GM12878 (cell line): ENCODE measurements around the gene SVEP1. TPM values are rescaled to one million over a fixed set of nuclear protein-coding genes. Genes with fewer than 3 reads are reported as not detected.

ENCODE experiments used
- ATAC-seq: fragments of 200-7000 bp; cut with Tn5 transposase; 3 replicates; pipeline ENCODE4 v1.9.1; 2020; ENCODE audit warnings: mild to moderate bottlenecking, moderate library complexity
- BruUV-seq: library from RNA; stranded (reverse); fragments of 400-500 nt; replicated peaks from 2 replicates; lab custom pipeline; 2021; lab: Mats Ljungman, UMichigan
- CTCF ChIA-PET: fragments of 300-600 bp; sonication (Branson Sonifier 250); formaldehyde crosslinking; extraction: SDS; loops from one replicate; lab custom pipeline; 2021; ENCODE audit warnings: inconsistent platforms; lab: Yijun Ruan, JAX
- POLR2A ChIA-PET: fragments of 350-600 bp; formaldehyde crosslinking; extraction: SDS; loops from one replicate; lab custom pipeline; 2021; ENCODE audit warnings: inconsistent platforms; lab: Charles Lee
- RAD21 ChIA-PET: fragments of 300-600 bp; sonication (Branson Sonifier 250); formaldehyde crosslinking; loops from one replicate; lab custom pipeline; 2023; ENCODE audit warnings: antibody characterized with exemption; ENCODE audit not compliant: unreplicated experiment; lab: Charles Lee
- SMC1A ChIA-PET: fragments of 300-600 bp; sonication (Branson Sonifier 250); formaldehyde crosslinking; loops from one replicate; lab custom pipeline; 2023; ENCODE audit not compliant: unreplicated experiment, uncharacterized antibody; lab: Charles Lee
- DNase-seq: peaks from one replicate; pipeline ENCODE4 v3.0.0-alpha.2; 2011; ENCODE audit warnings: low read depth, low spot score
- FAIRE-seq: peaks from 3 replicates; lab custom pipeline; 2011; peaks lifted over from hg19 to GRCh38; lab: Jason Lieb, UNC
- H2AFZ ChIP-seq: 2 replicates; pipeline ENCODE4 v1.6.0; 2011; ENCODE audit warnings: low read depth, low read length, control low read depth; ENCODE audit not compliant: control insufficient read depth
- H3K27ac ChIP-seq: 2 replicates; pipeline ENCODE4 v1.5.1; 2011; ENCODE audit warnings: control low read depth; ENCODE audit not compliant: control insufficient read depth, insufficient read depth
- H3K27me3 ChIP-seq, 2 experiments: replicated peaks in 1 of 2; 2 replicates each; pipeline versions ENCODE4 v1.6.0 to v1.6.1; 2011; ENCODE audit warnings: low read length in 1 of 2; ENCODE audit not compliant: control insufficient read depth in 2 of 2, insufficient read depth in 2 of 2
- H3K36me3 ChIP-seq, 2 experiments: 2 replicates each; pipeline ENCODE4 v1.5.1; 2011; ENCODE audit warnings: low read length in 1 of 2; ENCODE audit not compliant: control insufficient read depth in 2 of 2, insufficient read depth in 2 of 2
- H3K4me1 ChIP-seq: 2 replicates; pipeline ENCODE4 v1.6.1; 2011; ENCODE audit warnings: mild to moderate bottlenecking, low read length, moderate library complexity, mixed read lengths; ENCODE audit not compliant: control insufficient read depth, insufficient read depth
- H3K4me2 ChIP-seq: 2 replicates; pipeline ENCODE4 v1.6.0; 2011; ENCODE audit warnings: control low read depth; ENCODE audit not compliant: control insufficient read depth, insufficient read depth
- H3K4me3 ChIP-seq: fragments of 200-600 bp; sonication (generic); 2 replicates; pipeline ENCODE4 v1.5.1; 2016
- H3K79me2 ChIP-seq: 2 replicates; pipeline ENCODE4 v1.6.0; 2011; ENCODE audit warnings: low read length; ENCODE audit not compliant: control insufficient read depth, insufficient read depth
- H3K9ac ChIP-seq: 2 replicates; pipeline ENCODE4 v1.8.0; 2011; ENCODE audit warnings: low read length, control low read depth, mixed read lengths; ENCODE audit not compliant: control insufficient read depth, insufficient read depth
- H3K9me3 ChIP-seq: replicated peaks from 3 replicates; pipeline ENCODE4 v1.5.1; 2011; ENCODE audit warnings: mild to moderate bottlenecking, low read length; ENCODE audit not compliant: control insufficient read depth, insufficient read depth
- H4K20me1 ChIP-seq: 2 replicates; pipeline ENCODE4 v1.6.0; 2011; ENCODE audit not compliant: control insufficient read depth, insufficient read depth
- ASH2L ChIP-seq: fragments of 300-600, 200-600 bp; sonication (generic); IDR thresholded peaks from 2 replicates; pipeline ENCODE4 v1.6.1; 2017; ENCODE audit warnings: low read depth, mild to moderate bottlenecking, borderline replicate concordance
- CBX5 ChIP-seq: sonication (generic); IDR thresholded peaks from 2 replicates; pipeline ENCODE4 v1.6.1; 2016; ENCODE audit warnings: low read depth, moderate library complexity, mild to moderate bottlenecking, inconsistent platforms
- CUX1 ChIP-seq: IDR thresholded peaks from 2 replicates; pipeline ENCODE4 v1.6.1; 2012; ENCODE audit warnings: improper control_type of control experiment, low read depth, low read length; ENCODE audit not compliant: insufficient replicate concordance
- EED ChIP-seq: sonication (generic); IDR thresholded peaks from 2 replicates; pipeline ENCODE4 v1.6.1; 2016; ENCODE audit warnings: antibody characterized with exemption, low read depth
- EGR1 ChIP-seq, 2 experiments: IDR thresholded peaks; 1 replicate in 1 of 2; 2 replicates in 1 of 2; pipeline ENCODE4 v1.6.1; 2011 to 2012; ENCODE audit warnings: low read depth in 2 of 2, low read length in 2 of 2, borderline replicate concordance in 1 of 2, mild to moderate bottlenecking in 1 of 2, moderate library complexity in 1 of 2
- EZH2 ChIP-seq: IDR thresholded peaks from 2 replicates; pipeline ENCODE4 v1.6.1; 2012; ENCODE audit warnings: low read depth, mild to moderate bottlenecking, control low read depth, inconsistent platforms, low read length, borderline replicate concordance; ENCODE audit not compliant: control insufficient read depth
- IKZF1 ChIP-seq: fragments of 450-650 bp; conservative IDR thresholded peaks from 2 replicates; pipeline ENCODE4 v1.6.1; 2017; ENCODE audit warnings: antibody characterized with exemption, mild to moderate bottlenecking
- KDM1A ChIP-seq: fragments of 200-600 bp; sonication (generic); IDR thresholded peaks from 2 replicates; pipeline ENCODE4 v1.6.1; 2016; ENCODE audit warnings: borderline replicate concordance
- LARP7 ChIP-seq: fragments of 450-650 bp; IDR thresholded peaks from 2 replicates; pipeline ENCODE4 v1.6.1; 2017; ENCODE audit warnings: mild to moderate bottlenecking
- PBX3 ChIP-seq: IDR thresholded peaks from 2 replicates; pipeline ENCODE4 v1.6.1; 2011; ENCODE audit warnings: mild to moderate bottlenecking, low read depth, low read length, moderate library complexity; ENCODE audit not compliant: insufficient replicate concordance
- RUNX3 ChIP-seq: IDR thresholded peaks from 2 replicates; pipeline ENCODE4 v1.6.1; 2012; ENCODE audit warnings: low read length, inconsistent platforms
- SKIL ChIP-seq: fragments of 450-650 bp; IDR thresholded peaks from 2 replicates; pipeline ENCODE4 v1.6.1; 2017; ENCODE audit warnings: mild to moderate bottlenecking, low read depth, inconsistent platforms; ENCODE audit not compliant: poor library complexity, severe bottlenecking
- SMAD1 ChIP-seq: fragments of 450-650 bp; IDR thresholded peaks from 2 replicates; pipeline ENCODE4 v1.6.1; 2018; ENCODE audit warnings: mild to moderate bottlenecking, low read depth; ENCODE audit not compliant: partially characterized antibody
- ZZZ3 ChIP-seq: IDR thresholded peaks from 2 replicates; pipeline ENCODE4 v1.6.1; 2011; ENCODE audit warnings: low read depth; ENCODE audit not compliant: control insufficient read depth, insufficient read length
- in situ Hi-C: fragments of 300-500 bp; cut with MboI; formaldehyde crosslinking; loops from 9 replicates; pipeline ENCODE4 v1.14.3; 2018; ENCODE audit warnings: mixed read lengths
- intact Hi-C: fragments of 100-400 bp; cut with micrococcal nuclease; formaldehyde crosslinking; loops from one replicate; pipeline ENCODE4 v1.14.2; 2022; ENCODE audit not compliant: unreplicated experiment
- polyA plus RNA-seq, 11 experiments: library from polyadenylated mRNA; depleted of rRNA in 4 of 11; unstranded in 6 of 11; stranded (reverse) in 5 of 11; fragments of >200 nt; fragmentation: Nextera tagmentation in 4 of 11; fragmentation: Illumina TruSeq in 1 of 11; extraction: Ambion mirVana in 4 of 11; extraction: Trizol in 1 of 11; gene quantifications; 1 replicate in 1 of 11; 2 replicates in 10 of 11; pipeline versions ENCODE4 v1.2.1 to v1.2.3, GENCODE V29; 2011 to 2016; ENCODE audit warnings: inconsistent platforms in 2 of 11, missing spikeins in 2 of 11, low read depth in 1 of 11
- total RNA-seq, 4 experiments: library from RNA; depleted of rRNA in 3 of 4; stranded (reverse); fragments of >200 nt in 3 of 4; fragmentation: Illumina TruSeq in 1 of 4; extraction: Trizol in 1 of 4; gene quantifications; 2 replicates each; pipeline versions ENCODE4 v1.2.1 to v1.2.3, GENCODE V29; 2013 to 2021

SVEP1 gene
- total and polyA plus RNA-seq, 10 of the 15 experiments (the other 5 are each of a cell fraction or from before 2014, with no cell fraction given): under 0.01 to 0.05 (median 0.01) TPM; not detected in 5

GRCh38 chr9:110528645-110529044 is 50.9 kb downstream of the SVEP1 start:
- H3K4me1 ChIP-seq: no peaks in the 10 kb centered on the region
- CTCF ChIA-PET: no interaction called here
- no peaks in the 10 kb centered on the region for H3K79me2 ChIP-seq
- POLR2A ChIA-PET: no interaction called here
- no peak for DNase-seq
- ATAC-seq: no peak
- in situ Hi-C loops: no loop called here
- SMC1A ChIA-PET: no interaction called here
- intact Hi-C loops: no loop called here
- no peak overlapping the region for H3K4me3 ChIP-seq
- no peak overlapping the region for H3K4me2 ChIP-seq
- BruUV-seq: no TSS peak
- TF ChIP-seq EED: no peak
- TF ChIP-seq SKIL: no peak
- TF ChIP-seq ASH2L: no peak
- TF ChIP-seq EGR1 (IDR thresholded peaks at IDR 0.05; ENCODE audit: borderline replicate concordance in 1 of 2, low read depth in 2 of 2, low read length in 2 of 2): no peak
- TF ChIP-seq KDM1A: no peak
- no peak for TF ChIP-seq IKZF1
- TF ChIP-seq PBX3: no peak
- no peak for TF ChIP-seq ZZZ3
- TF ChIP-seq LARP7: no peak
- TF ChIP-seq CUX1: no peak
- no peak for TF ChIP-seq RUNX3
- no peak for TF ChIP-seq SMAD1
- TF ChIP-seq EZH2: no peak
- no peak for TF ChIP-seq CBX5
- no peak overlapping the region for H3K27ac ChIP-seq
- no peaks in the 10 kb centered on the region for H3K27me3 ChIP-seq
- RAD21 ChIA-PET: no interaction called here
- no peaks in the 10 kb centered on the region for H4K20me1 ChIP-seq
- H2AFZ ChIP-seq: no peak overlapping the region
- no peaks in the 10 kb centered on the region for H3K9me3 ChIP-seq
- no peaks in the 10 kb centered on the region for H3K36me3 ChIP-seq
- no peak overlapping the region for H3K9ac ChIP-seq
- no peak for FAIRE-seq
